Measurements from ENCODE around the gene SH2D3C.
"Not testable (repeated sequence)": the region's sequence is repeated elsewhere in the genome, so short reads cannot be mapped to it uniquely, and the experiment has no call there.

The SH2D3C gene

GRCh38 chr9:127762111-127762676 is 16.3 kb downstream of the SH2D3C start:
- no peak for DNase-seq

DNA sequence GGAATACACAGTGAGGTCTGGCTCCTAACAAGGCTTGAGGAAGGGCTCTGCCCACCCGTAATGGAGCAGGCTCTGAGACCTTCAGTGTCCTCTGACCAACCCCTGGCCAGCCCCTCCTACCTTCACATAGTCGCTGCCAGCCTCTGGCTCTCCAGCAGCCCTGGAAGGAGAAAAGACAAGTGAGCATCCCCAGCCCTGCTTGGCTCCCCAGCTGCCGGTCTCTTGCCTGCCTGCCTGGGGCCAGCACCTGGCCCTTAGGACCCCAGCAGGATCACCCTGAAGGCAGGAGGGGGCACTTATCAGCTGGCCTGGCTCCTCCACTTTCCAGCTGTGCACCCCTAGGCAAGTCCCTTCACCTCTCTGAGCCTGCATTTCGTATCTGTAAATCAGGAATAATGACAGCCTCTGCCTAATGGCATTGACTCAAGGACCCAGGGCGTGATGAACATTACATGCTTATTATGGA is 16.9 kb downstream of the SH2D3C start:
- no peak for DNase-seq

DNA sequence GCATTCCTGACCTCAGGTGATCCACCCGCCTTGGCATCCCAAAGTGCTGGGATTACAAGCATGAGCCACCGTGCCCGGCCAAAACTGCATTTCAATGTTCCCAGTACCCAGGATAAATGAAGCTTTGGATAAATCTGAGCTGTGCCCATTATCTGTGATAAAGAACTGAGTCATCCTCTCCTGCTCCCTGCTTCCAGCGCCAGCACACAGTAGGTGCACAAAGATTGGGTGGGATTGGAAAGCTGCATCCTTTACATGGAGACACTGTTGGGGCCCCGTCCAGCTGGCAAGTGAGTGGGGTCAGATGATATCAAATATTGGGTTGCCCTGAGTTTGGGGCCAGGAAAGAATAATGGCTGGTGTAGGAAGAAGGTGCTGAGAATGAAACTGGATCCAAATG is 17.4 kb downstream of the SH2D3C start:
- no peak for DNase-seq

GRCh38 chr9:127758843-127759242 is 19.6 kb downstream of the SH2D3C start:
- DNase-seq = no peak

GRCh38 chr9:127756776-127757175 is 21.7 kb downstream of the SH2D3C start:
- DNase-seq = not testable (repeated sequence)

DNA sequence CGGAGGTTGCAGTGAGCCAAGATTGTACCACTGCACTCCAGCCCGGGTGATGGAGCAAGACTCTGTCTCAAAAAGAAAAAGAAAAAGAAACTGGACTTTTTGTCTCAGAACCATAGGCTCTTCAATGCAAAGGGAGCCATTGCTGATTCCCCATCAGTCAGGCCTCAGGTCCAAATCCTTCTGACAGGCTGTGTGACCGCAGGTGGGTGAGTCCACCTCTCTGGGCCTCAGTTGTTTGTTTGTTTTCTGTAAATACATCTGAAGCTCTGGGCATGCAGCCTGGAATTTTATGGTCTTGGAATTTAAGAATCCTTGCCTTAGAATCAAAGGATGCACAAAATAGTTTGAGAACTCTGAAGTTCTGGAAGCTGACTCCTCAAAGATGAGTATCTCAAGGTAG is 22.2 kb downstream of the SH2D3C start:
- no peak for DNase-seq

DNA sequence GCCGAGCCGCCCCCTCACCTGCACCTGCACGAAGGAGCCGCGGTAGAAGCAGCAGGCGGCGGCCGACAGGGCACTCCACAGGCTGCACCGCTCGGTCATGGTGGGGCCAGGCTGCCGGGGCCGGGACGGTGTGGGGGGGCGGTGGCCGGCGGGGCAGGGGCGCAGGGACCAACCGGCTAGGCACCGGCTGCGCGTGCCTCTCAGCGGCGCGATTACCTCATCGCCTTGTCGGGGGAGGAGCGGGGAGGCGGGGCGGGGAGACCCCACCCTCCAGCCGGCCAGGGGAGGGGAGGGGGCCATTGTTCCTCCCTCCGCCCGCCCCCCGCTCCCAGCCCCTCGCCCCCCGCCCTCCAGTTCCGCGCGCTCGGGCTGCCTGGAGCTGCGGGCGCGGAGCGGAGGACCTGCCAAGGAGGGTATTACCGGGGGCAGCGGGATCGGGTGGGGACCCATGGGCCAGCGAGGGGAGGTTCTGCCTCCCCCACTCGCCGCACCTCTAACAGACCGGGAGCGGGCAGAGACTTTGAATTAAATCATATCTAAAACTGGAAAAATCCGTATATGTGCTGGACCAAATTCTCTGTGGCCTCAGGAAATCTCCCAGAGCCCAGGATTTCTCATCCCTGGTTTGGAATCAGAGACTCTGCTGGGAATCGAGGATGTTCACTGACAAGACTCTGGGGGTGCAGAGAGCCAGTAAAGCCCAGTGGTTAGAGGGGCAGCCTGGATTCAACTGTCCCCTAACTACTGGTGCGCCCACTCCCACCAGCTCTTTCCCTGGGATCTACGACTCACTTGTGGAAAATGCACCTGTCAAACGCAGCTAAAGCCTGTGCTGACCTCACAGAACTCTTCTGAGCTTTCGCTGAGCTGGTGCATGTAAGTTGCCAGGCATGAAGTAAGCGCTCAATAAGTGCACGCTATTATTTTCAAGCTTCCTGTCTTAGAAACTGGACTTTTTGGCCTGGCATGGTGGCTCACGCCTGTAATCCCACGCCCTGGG is 23.1 kb downstream of the SH2D3C start:
- DNase-seq = no peak

DNA sequence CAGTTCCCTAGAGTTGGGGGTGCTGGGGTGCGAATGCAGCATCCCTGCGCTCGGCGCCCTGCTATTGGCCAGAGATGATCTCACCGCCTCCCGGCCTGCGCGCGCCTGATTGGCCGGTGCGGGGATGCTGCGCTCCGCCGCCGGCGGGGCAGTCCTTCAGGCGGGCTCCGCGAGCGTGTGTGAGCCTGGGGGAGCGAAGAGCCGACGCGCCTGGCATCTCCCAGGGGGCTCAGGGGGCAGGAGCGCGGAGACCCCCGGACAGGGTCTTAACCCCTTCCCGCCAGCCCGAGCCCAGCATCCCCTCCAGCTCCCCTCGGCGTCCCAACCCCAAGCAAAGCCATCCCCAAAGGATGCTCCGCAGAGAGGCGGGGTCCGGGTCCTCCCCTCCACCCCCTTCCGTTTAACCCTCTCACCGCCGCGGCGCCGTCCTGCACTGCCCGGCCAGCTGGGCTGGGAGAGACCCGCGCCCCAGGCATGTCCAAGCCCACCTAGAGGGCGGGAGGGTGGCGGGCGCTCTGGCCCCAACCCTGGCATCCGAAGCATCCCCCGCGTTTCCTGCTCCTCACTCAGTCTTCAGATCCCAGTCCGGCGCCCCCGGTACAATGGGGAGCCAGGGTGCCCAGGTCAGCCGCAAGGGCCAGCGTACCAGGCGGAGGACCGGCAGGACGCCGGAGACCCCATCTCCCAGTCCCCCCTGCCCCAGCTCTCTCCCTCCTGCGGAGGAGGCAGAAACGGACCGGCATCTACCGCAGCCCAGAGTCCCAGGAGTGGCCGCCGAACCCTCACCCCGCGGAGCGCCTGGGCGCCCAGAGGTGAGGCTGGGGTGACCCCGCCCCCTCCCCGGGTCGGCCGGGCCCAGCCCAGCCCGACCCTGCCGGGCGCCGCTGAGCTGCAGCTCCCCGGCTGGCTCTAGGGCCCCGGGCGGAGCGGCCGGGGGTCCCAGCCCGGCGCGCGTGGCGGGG is 24.1 kb downstream of the SH2D3C start:
- no peak for DNase-seq

DNA sequence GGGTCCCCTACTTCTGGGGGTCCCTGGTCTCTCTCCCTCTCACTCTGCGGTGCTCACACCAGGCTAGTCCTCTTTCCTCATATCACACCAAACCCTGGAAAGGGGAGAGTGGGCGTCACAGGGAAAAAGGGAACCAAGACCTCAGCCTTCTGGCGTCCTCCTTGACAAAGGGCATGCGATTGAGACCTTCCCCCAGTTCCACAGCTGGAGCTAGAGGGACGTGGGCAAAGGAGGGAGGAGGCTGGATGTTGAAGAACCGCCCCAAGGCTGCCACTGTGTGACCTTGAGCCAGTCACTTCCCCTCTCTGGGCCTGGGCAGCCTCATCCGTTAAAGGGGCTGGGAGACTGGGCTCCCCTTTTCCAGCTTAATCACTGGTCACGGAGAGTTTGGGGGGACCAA is 24.8 kb downstream of the SH2D3C start:
- no peak for DNase-seq

DNA sequence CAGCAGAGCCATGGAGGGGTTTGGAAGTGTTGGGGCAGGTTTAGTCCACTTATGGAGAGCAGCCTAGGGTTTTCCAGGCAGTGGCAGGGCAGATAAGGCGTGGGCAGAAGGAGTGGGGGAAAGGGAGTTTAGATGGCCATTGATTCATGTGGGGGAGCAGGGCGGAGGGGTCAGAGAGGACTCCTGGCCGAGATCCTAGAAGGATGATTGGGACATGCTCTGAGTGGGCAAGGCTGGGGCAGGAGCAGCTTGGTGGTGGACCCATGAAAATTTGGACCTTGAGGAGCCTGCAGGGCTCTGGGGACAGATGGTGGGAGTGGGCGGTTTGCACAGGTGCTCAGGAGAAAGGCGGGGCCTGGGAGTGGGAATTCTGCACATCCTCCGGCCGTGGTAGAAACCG is 25.3 kb downstream of the SH2D3C start:
- no peak for DNase-seq

- no peak for DNase-seq
These were observed 27.0 kb downstream of the SH2D3C start for GRCh38 chr9:127751269-127752054.

GRCh38 chr9:127749090-127749787 is 29.2 kb downstream of the SH2D3C start:
- DNase-seq = no peak

- no peak for DNase-seq
These were observed 31.4 kb downstream of the SH2D3C start for GRCh38 chr9:127746959-127747569.

DNA sequence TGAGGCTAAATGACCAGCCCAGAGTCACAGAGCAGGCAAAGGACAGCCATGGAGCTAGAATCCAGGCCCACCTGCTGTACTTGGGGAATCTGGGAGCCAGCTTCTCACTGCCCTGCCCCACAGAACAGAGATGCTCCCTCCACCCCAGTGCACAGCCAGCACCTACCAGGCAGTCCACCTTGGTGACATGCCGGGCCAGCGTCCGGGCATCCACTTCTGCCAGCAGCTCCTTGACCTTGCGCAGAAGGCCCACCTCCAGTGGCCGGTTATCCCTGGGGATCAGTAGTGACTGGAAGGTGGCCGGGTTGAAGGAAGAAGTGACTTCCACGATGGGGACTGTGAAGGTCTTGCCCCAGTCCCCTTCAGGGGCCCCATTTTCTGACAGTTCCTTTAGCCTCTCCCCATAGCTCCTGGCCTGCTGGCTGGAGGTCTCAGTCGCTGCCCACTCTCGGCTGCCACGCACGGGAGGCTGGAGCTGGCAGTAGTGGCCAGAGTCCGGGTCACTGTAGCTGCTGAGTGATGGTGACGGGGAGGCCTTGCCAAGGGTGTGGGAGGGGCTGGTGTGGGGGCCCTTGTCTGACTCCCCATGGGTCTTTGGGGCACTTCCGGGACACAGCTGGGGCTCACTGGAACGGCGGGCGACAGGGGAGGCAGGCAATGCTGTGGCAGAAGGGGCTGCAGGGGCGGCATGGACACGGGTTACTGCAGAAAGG is 33.9 kb downstream of the SH2D3C start:
- DNase-seq = no peak

DNA sequence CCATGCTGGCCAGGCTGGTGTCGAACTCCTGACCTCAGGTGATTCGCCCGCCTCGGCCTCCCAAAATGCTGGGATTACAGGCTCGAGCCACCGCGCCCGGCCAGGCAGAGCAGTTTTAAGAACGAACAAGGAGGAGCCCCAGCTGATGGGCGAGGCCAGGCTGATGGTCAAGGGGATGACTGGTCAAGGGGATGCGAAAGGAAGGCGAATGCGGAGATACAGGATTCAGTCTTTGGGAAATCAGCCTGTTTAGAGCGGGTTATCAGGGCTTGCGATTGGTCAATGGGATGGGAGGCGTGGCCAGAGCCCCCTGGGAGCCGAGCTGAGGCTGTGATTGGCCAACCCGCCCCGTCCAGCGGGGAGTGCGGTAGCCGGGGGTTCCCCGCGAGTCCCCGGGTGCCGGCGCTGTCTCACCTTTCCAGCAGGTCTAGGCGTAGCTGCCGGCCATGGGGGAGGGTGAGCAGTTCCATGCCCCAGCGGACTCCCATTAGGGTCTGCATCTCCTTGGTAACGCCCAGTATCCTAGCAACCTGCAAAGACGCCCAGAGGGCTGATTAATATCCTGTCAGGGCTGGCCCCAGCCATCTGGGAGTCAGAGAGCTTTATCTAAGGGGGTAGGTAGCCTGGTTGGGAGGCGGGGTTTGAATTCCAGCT is 35.9 kb downstream of the SH2D3C start:
- DNase-seq = no peak

- no peak for DNase-seq
These were observed 36.5 kb downstream of the SH2D3C start for GRCh38 chr9:127741831-127742434.

GRCh38 chr9:127739614-127740330 is 38.7 kb downstream of the SH2D3C start:
- DNase-seq = no peak

DNA sequence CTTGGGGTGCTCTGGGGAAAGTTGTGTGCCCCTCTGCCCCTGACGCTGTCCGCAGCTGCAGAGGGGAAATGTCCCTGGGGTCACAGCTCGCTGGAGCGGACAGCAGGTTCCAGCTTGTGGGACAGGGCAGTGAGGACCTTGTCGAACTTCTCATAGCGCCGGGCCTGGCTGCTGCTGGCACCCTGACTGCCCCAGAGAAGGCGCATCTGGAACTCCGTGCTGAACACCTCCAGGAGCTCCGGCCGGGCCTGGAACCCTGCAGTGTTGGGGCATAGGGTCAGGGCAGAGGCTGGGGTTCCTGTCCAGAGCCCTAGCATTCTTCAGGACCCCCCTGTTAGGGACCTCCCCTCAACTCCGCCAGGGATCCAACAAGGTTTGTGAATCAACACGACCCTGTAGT is 39.8 kb downstream of the SH2D3C start:
- DNase-seq = no peak
